A549 (cell line): ENCODE measurements around the gene MACROD1. TPM values are rescaled to one million over a fixed set of nuclear protein-coding genes. Genes with fewer than 3 reads are reported as not detected.

Source experiments
- ATAC-seq, 2 experiments: fragments of 200-7000 bp in 1 of 2; fragments of >200 bp in 1 of 2; cut with Nextera tagmentation in 1 of 2; cut with Tn5 transposase in 1 of 2; 3 replicates each; pipeline versions ENCODE4 v1.8.0 to v1.9.1; 2018 to 2020; ENCODE audit warnings: mild to moderate bottlenecking in 1 of 2, moderate library complexity in 1 of 2
- CTCF ChIA-PET: fragments of 300-600 bp; sonication (Branson Sonifier 250); formaldehyde crosslinking; extraction: SDS; loops from one replicate; lab custom pipeline; 2021; ENCODE audit warnings: antibody characterized with exemption, inconsistent platforms; lab: Yijun Ruan, JAX
- POLR2A ChIA-PET: fragments of 350-600 bp; formaldehyde crosslinking; extraction: SDS; loops from one replicate; lab custom pipeline; 2021; ENCODE audit warnings: antibody characterized with exemption, inconsistent platforms; lab: Yijun Ruan, JAX
- DNase-seq, 2 experiments: peaks; one replicate each; pipeline versions ENCODE4 v3.0.0 to v3.0.0-alpha.2; 2011 to 2016; ENCODE audit warnings: low read depth in 1 of 2, low spot score in 1 of 2
- FAIRE-seq: peaks from 2 replicates; lab custom pipeline; 2011; peaks lifted over from hg19 to GRCh38; lab: Jason Lieb, UNC
- H3K27ac ChIP-seq, 2 experiments: fragments of >200 bp; sonication (Bioruptor Twin); formaldehyde crosslinking; 3 replicates each; pipeline ENCODE4 v1.5.1; 2016 to 2017
- H3K4me1 ChIP-seq: fragments of >200 bp; sonication (Bioruptor Twin); formaldehyde crosslinking; 3 replicates; pipeline ENCODE4 v1.6.1; 2016
- H3K4me2 ChIP-seq: fragments of >200 bp; sonication (Bioruptor Twin); formaldehyde crosslinking; 3 replicates; pipeline ENCODE4 v1.6.1; 2016
- H3K4me3 ChIP-seq: fragments of >200 bp; sonication (Bioruptor Twin); formaldehyde crosslinking; 3 replicates; pipeline ENCODE4 v1.5.1; 2016
- H3K9me3 ChIP-seq: fragments of >200 bp; sonication (Bioruptor Twin); formaldehyde crosslinking; 3 replicates; pipeline ENCODE4 v1.6.1; 2016
- BCL3 ChIP-seq: fragments of >200 bp; sonication (Bioruptor Twin); formaldehyde crosslinking; IDR thresholded peaks from 3 replicates; pipeline ENCODE4 v1.6.1; 2016
- BHLHE40 ChIP-seq: IDR thresholded peaks from 2 replicates; pipeline ENCODE4 v1.6.1; 2012; ENCODE audit warnings: low read depth, low read length, inconsistent platforms
- CBX2 ChIP-seq: fragments of 200-600 bp; sonication (generic); IDR thresholded peaks from 2 replicates; pipeline ENCODE4 v1.6.1; 2016; ENCODE audit warnings: low read depth, mild to moderate bottlenecking, borderline replicate concordance
- CEBPB ChIP-seq, 2 experiments: fragments of >200 bp in 1 of 2; sonication (Bioruptor Twin) in 1 of 2; formaldehyde crosslinking in 1 of 2; IDR thresholded peaks; 2 replicates each; pipeline ENCODE4 v1.6.1; 2012 to 2016
- CHD2 ChIP-seq: fragments of 150-350 bp; IDR thresholded peaks from 2 replicates; pipeline ENCODE4 v1.6.1; 2014; ENCODE audit warnings: low read length; ENCODE audit not compliant: partially characterized antibody
- E2F6 ChIP-seq: IDR thresholded peaks from 2 replicates; pipeline ENCODE4 v1.6.1; 2012; ENCODE audit warnings: low read depth, borderline replicate concordance
- EHF ChIP-seq: fragments of 250-450 bp; sonication (Bioruptor Pico); IDR thresholded peaks from 2 replicates; pipeline ENCODE4 v1.5.0; 2020; ENCODE audit warnings: mild to moderate bottlenecking
- EHMT2 ChIP-seq: fragments of 200-600 bp; sonication (generic); IDR thresholded peaks from 2 replicates; pipeline ENCODE4 v1.6.1; 2016; ENCODE audit warnings: antibody characterized with exemption, low read depth, mild to moderate bottlenecking, moderate library complexity
- ELK1 ChIP-seq: fragments of 150-350 bp; IDR thresholded peaks from 2 replicates; pipeline ENCODE4 v1.6.1; 2014; ENCODE audit warnings: low read depth, mild to moderate bottlenecking, low read length
- GATA3 ChIP-seq: IDR thresholded peaks from 2 replicates; pipeline ENCODE4 v1.6.1; 2012; ENCODE audit warnings: borderline replicate concordance
- HDAC2 ChIP-seq: fragments of 200-600 bp; sonication (generic); IDR thresholded peaks from 2 replicates; pipeline ENCODE4 v1.6.1; 2016
- HES2 ChIP-seq: fragments of >200 bp; sonication (Bioruptor Twin); formaldehyde crosslinking; IDR thresholded peaks from 2 replicates; pipeline ENCODE4 v1.6.1; 2016
- HMGXB4 ChIP-seq: fragments of 250-450 bp; sonication (Bioruptor Pico); IDR thresholded peaks from 2 replicates; pipeline ENCODE4 v1.5.0; 2021; ENCODE audit warnings: mild to moderate bottlenecking, moderate library complexity, borderline replicate concordance
- HOXB13 ChIP-seq: fragments of 250-450 bp; sonication (Bioruptor Pico); IDR thresholded peaks from 2 replicates; pipeline ENCODE4 v1.5.0; 2020; ENCODE audit warnings: low read depth, mild to moderate bottlenecking, moderate library complexity
- JUN ChIP-seq, 2 experiments: fragments of >200 bp; sonication (Bioruptor Twin); formaldehyde crosslinking; IDR thresholded peaks; 2 replicates in 1 of 2; 3 replicates in 1 of 2; pipeline ENCODE4 v1.6.1; 2016 to 2017
- MAFK ChIP-seq: fragments of 450-650 bp; IDR thresholded peaks from 2 replicates; pipeline ENCODE4 v1.6.1; 2014; ENCODE audit not compliant: partially characterized antibody
- NFE2L2 ChIP-seq: fragments of 150-350 bp; conservative IDR thresholded peaks from 2 replicates; pipeline ENCODE4 v1.6.1; 2014; ENCODE audit warnings: low read length
- NPAS2 ChIP-seq: fragments of 250-450 bp; sonication (Bioruptor Pico); IDR thresholded peaks from 2 replicates; pipeline ENCODE4 v1.8.0; 2022; ENCODE audit warnings: mild to moderate bottlenecking, moderate library complexity, borderline replicate concordance
- NR3C1 ChIP-seq: fragments of >200 bp; sonication (Bioruptor Twin); formaldehyde crosslinking; IDR thresholded peaks from 3 replicates; pipeline ENCODE4 v1.6.1; 2017
- RAD21 ChIP-seq, 2 experiments: fragments of >200 bp in 1 of 2; sonication (Bioruptor Twin) in 1 of 2; formaldehyde crosslinking in 1 of 2; IDR thresholded peaks in 1 of 2; conservative IDR thresholded peaks in 1 of 2; 2 replicates in 1 of 2; 3 replicates in 1 of 2; pipeline ENCODE4 v1.6.1; 2012 to 2018; ENCODE audit warnings: inconsistent platforms in 1 of 2
- RARB ChIP-seq: fragments of 250-450 bp; sonication (Bioruptor Pico); IDR thresholded peaks from 2 replicates; pipeline ENCODE4 v1.8.0; 2021; ENCODE audit warnings: mild to moderate bottlenecking, moderate library complexity
- REST ChIP-seq: fragments of 200-600 bp; sonication (generic); IDR thresholded peaks from 2 replicates; pipeline ENCODE4 v1.6.1; 2016; ENCODE audit warnings: antibody characterized with exemption, mild to moderate bottlenecking, moderate library complexity
- RFX5 ChIP-seq: fragments of 450-650 bp; IDR thresholded peaks from 2 replicates; pipeline ENCODE4 v1.7.1; 2014; ENCODE audit warnings: antibody characterized with exemption, mild to moderate bottlenecking, moderate library complexity
- TFCP2L1 ChIP-seq: fragments of 250-450 bp; sonication (Bioruptor Pico); IDR thresholded peaks from 2 replicates; pipeline ENCODE4 v1.5.0; 2021; ENCODE audit warnings: mild to moderate bottlenecking
- ZFP36 ChIP-seq: fragments of 450-650 bp; IDR thresholded peaks from 2 replicates; pipeline ENCODE4 v1.6.1; 2014; ENCODE audit warnings: borderline replicate concordance; ENCODE audit not compliant: partially characterized antibody
- ZSCAN20 ChIP-seq: fragments of 250-450 bp; sonication (Bioruptor Pico); IDR thresholded peaks from 2 replicates; pipeline ENCODE4 v1.8.0; 2022; ENCODE audit warnings: mild to moderate bottlenecking, moderate library complexity
- WGBS: methylation state at CpG from one replicate; pipeline ENCODE4 v1.1.6; 2017; ENCODE audit errors: missing lambda C conversion rate; 5-methylcytosine and 5-hydroxymethylcytosine counted together
- polyA plus RNA-seq, 4 experiments: library from polyadenylated mRNA; depleted of rRNA in 3 of 4; stranded (reverse); fragments of >200 nt; fragmentation: RNase III in 1 of 4; extraction: RNeasy Plus Mini Kit Qiagen cat#74134 plus additional on column Dnase treatment in 1 of 4; gene quantifications; 2 replicates in 3 of 4; 3 replicates in 1 of 4; pipeline ENCODE4 v1.2.3, GENCODE V29; 2011 to 2017

Gene MACROD1
- polyA plus RNA-seq, 2 of the 4 experiments (the other 2 are of a cell fraction) = 15.1 to 16.6 TPM

- DNase-seq (no peak), ATAC-seq (no peak), FAIRE-seq (no peak)
- no peaks in the 10 kb centered on the region for H3K4me1 ChIP-seq
- 78% methylated on average over 8 of the region's 15 CpGs for WGBS
- H3K9me3 ChIP-seq = no peaks in the 10 kb centered on the region
- ChIA-PET CTCF (interaction anchor here (0.9 kb wide), 1 partner anchor 96 kb away, joined by 5 read pairs; no protein-coding TSS in a partner anchor), POLR2A (no interaction called here)
- no peak overlapping the region for H3K4me2 ChIP-seq
- no peak overlapping the region for H3K4me3 ChIP-seq
- no peak overlapping the region for H3K27ac ChIP-seq
- TF ChIP-seq NR3C1 = no peak
- no peak for TF ChIP-seq CEBPB (IDR thresholded peaks at IDR 0.05)
- TF ChIP-seq NPAS2 (CRISPR knock-in tag) = no peak
- no peak for TF ChIP-seq EHF
- no peak for TF ChIP-seq RAD21 (conservative IDR thresholded peaks at IDR 0.05 in 1 of 2, IDR thresholded peaks at IDR 0.05 in 1 of 2)
- TF ChIP-seq HMGXB4 (CRISPR knock-in tag) = no peak
- TF ChIP-seq EHMT2 = no peak
- TF ChIP-seq CBX2 = no peak
- no peak for TF ChIP-seq JUN (IDR thresholded peaks at IDR 0.05)
- no peak for TF ChIP-seq ZFP36
- TF ChIP-seq NFE2L2 = no peak
- no peak for TF ChIP-seq GATA3
- TF ChIP-seq CHD2 = no peak
- TF ChIP-seq HDAC2 = no peak
- no peak for TF ChIP-seq RARB (CRISPR knock-in tag)
- TF ChIP-seq ZSCAN20 (CRISPR knock-in tag) = no peak
- TF ChIP-seq REST = no peak
- no peak for TF ChIP-seq MAFK
- TF ChIP-seq BHLHE40 = no peak
Observed at GRCh38 chr11:64053699-64054098, 112.2 kb downstream of the MACROD1 start.

- POLR2A ChIA-PET = no interaction called here
- Histone ChIP-seq H3K4me2 (no peak overlapping the region), H3K4me3 (no peak overlapping the region), H3K4me1 (no peaks in the 10 kb centered on the region), H3K9me3 (no peaks in the 10 kb centered on the region), H3K27ac (no peak overlapping the region)
- DNase-seq = no peak
- 66% methylated on average over 9 of the region's 11 CpGs for WGBS
- FAIRE-seq = no peak
- 0 out of 6 replicates have a peak, but pooled peaks of 1 of the 2 experiments have one; percentile 12 for ATAC-seq
- CTCF ChIA-PET = interaction anchor here (0.6 to 2.1 kb wide), 6 partner anchors 10 to 96 kb away, joined by 3 to 11 read pairs (median 4); no protein-coding TSS in a partner anchor
- TF ChIP-seq HOXB13 (CRISPR knock-in tag) (no peak), ELK1 (no peak), BCL3 (no peak), RFX5 (no peak), TFCP2L1 (CRISPR knock-in tag) (no peak), NPAS2 (CRISPR knock-in tag) (no peak), E2F6 (no peak), BHLHE40 (no peak), HMGXB4 (CRISPR knock-in tag) (no peak), HES2 (no peak)
Observed at GRCh38 chr11:64052938-64053622, 112.8 kb downstream of the MACROD1 start.
